Activated naive CD4-positive, alpha-beta T cell treated with anti-CD3 and anti-CD28 coated beads for 36 hours (primary cell): ENCODE data around the gene L2HGDH. TPM values are rescaled to one million over a fixed set of nuclear protein-coding genes. Genes with fewer than 3 reads are reported as not detected.

ENCODE experiments used
- CTCF ChIA-PET: fragments of 350-600 bp; sonication (Branson Sonifier 250); formaldehyde crosslinking; loops from one replicate; lab custom pipeline; 2021; ENCODE audit warnings: antibody characterized with exemption; lab: Charles Lee
- DNase-seq: peaks from one replicate; pipeline ENCODE4 v3.0.0-alpha.2; 2020
- H3K27ac Mint-ChIP-seq: one replicate; pipeline ENCODE4 v1.8.0; 2021; ENCODE audit warnings: mild to moderate bottlenecking, mixed read lengths
- H3K27me3 Mint-ChIP-seq: one replicate; pipeline ENCODE4 v1.8.0; 2021; ENCODE audit warnings: low read depth, mixed read lengths
- H3K36me3 Mint-ChIP-seq: one replicate; pipeline ENCODE4 v1.8.0; 2021; ENCODE audit warnings: low read depth, mixed read lengths
- H3K4me1 Mint-ChIP-seq: one replicate; pipeline ENCODE4 v1.8.0; 2021; ENCODE audit warnings: low read depth, mixed read lengths
- H3K4me3 Mint-ChIP-seq: one replicate; pipeline ENCODE4 v1.8.0; 2021; ENCODE audit warnings: mild to moderate bottlenecking, moderate library complexity, mixed read lengths
- H3K9me3 Mint-ChIP-seq: one replicate; pipeline ENCODE4 v1.8.0; 2021; ENCODE audit warnings: mixed read lengths
- intact Hi-C: fragments of 100-400 bp; cut with micrococcal nuclease; formaldehyde crosslinking; loops from one replicate; pipeline ENCODE4 v1.15.1; 2023
- total RNA-seq, 2 experiments: library from RNA; stranded (reverse); gene quantifications; one replicate each; pipeline ENCODE4 v1.2.3, GENCODE V29; 2021

The L2HGDH gene
- total RNA-seq, 2 experiments from 2014 or later = 13.5 to 14.3 TPM

DNA sequence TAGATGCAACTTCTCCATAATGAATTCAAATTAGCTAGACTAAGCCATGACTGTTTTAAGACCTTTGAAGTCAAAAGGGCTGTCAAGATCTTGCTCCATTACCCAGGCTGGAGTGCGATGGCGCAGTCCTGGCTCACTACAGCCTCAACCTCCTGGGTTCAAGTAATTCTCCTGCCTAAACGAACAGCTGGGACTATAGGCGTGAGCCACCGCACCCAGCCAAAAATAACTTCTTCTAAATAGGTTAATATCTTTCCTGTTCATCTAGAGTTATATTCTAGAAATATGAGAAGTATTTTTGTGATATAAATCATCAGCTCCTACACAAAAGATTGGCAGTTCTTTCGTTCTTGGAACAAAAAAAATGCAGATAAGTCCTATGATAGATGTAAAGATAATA is 41.1 kb downstream of the L2HGDH start:
- intact Hi-C loops = no loop called here
- H3K4me1 Mint-ChIP-seq = no peaks in the 10 kb centered on the region
- CTCF ChIA-PET = interaction anchor here (0.8 kb wide), 1 partner anchor 78 kb away, joined by 3 read pairs; no protein-coding TSS in a partner anchor
- H3K36me3 Mint-ChIP-seq = peaks cover 9% of the 10 kb centered on the region
- no peak overlapping the region for H3K27ac Mint-ChIP-seq
- H3K27me3 Mint-ChIP-seq = no peaks in the 10 kb centered on the region
- DNase-seq = no peak
- H3K9me3 Mint-ChIP-seq = no peaks in the 10 kb centered on the region
- no peak overlapping the region for H3K4me3 Mint-ChIP-seq

DNA sequence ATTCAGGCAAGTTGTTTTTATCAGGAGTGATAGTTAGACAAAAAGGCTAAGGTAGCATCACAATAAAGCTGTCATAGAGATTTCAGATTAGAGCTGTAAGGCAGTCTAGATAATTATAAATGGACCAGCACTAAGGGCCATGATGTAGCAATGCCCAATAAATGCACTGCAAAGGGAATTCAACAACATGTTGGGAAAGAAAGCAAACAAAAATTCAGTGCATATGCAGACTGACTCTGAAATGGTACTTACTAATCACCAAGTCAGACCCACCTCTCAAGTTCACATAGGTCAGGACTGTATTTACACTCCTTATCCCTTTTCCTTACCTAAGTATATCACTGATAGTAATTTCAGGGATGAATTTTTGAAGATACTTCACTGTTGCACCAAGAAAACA is 47.0 kb downstream of the L2HGDH start:
- H3K9me3 Mint-ChIP-seq = no peaks in the 10 kb centered on the region
- no peak for DNase-seq
- intact Hi-C loops = no loop called here
- H3K27me3 Mint-ChIP-seq = no peaks in the 10 kb centered on the region
- no peak overlapping the region for H3K27ac Mint-ChIP-seq
- peaks cover 15% of the 10 kb centered on the region for H3K36me3 Mint-ChIP-seq
- H3K4me3 Mint-ChIP-seq = no peak overlapping the region
- H3K4me1 Mint-ChIP-seq = no peaks in the 10 kb centered on the region
- CTCF ChIA-PET = no interaction called here

DNA sequence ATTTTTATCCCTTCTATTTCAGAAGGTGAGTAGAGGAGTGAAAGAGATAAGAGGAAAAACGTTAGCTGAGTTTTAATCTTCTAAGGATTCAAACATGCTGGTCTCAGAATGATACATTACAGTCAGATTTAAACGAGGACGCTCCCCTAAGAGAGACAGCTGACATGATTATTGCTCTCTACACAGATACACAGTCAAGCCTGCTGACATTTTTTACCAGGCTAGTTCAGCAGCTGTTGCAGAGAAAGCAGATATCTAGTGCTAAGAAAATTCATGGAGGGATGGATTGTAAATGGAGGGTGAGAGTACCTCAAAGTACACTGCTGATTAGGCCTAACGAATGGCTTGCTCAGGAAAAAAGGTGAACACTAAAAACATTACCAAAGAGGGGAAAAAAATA is 48.7 kb downstream of the L2HGDH start:
- CTCF ChIA-PET = no interaction called here
- H3K36me3 Mint-ChIP-seq = peaks cover 9% of the 10 kb centered on the region
- no peak overlapping the region for H3K27ac Mint-ChIP-seq
- no peak for DNase-seq
- no peak overlapping the region for H3K4me3 Mint-ChIP-seq
- H3K27me3 Mint-ChIP-seq = no peaks in the 10 kb centered on the region
- no peaks in the 10 kb centered on the region for H3K9me3 Mint-ChIP-seq
- intact Hi-C loops = no loop called here
- H3K4me1 Mint-ChIP-seq = no peaks in the 10 kb centered on the region

DNA sequence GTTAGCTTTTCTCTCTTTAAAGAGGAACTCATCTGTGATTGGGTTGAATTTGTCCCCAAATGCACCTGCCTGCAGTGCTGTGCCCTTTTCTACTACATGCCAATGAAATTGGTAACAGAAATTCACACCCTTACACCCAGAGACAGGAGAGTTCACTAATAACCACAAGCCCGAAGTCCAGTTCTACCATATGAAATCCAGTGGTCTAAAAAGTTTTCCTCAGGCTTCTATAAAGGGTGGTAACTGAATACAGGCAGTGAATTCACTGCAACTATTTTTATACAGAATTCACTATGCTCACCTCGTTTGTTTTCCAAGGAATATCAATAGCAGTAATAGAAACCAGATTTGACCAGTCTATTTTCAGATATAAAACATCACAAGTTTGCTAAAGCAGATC is 49.2 kb downstream of the L2HGDH start:
- Mint-ChIP-seq H3K27ac (no peak overlapping the region), H3K9me3 (no peaks in the 10 kb centered on the region), H3K4me3 (no peak overlapping the region), H3K4me1 (no peaks in the 10 kb centered on the region), H3K27me3 (no peaks in the 10 kb centered on the region), H3K36me3 (peaks cover 8% of the 10 kb centered on the region)
- CTCF ChIA-PET = interaction anchor here (0.7 kb wide), 1 partner anchor 47 kb away, joined by 3 read pairs; no protein-coding TSS in a partner anchor
- intact Hi-C loops = no loop called here
- no peak for DNase-seq

DNA sequence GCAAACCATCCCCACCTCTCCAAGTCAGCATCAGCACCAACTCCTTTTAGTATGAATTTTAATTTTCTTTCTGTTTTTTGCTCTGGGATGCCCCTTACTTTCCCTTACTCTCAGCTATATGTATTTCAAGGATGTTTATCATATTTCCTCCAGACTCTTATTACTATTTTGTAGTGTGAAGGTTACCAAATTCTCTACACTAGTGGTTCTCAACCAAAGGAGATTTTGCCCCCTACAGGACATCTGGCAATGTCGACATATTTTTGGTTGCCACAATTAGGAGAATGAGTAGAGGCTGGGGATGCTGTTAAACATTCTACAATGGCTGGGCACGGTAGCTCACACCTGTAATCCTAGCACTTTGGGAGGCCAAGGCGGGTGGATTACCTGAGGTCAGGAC is 51.5 kb downstream of the L2HGDH start:
- intact Hi-C loops = loop anchor here (1.0 kb wide), 1 partner anchor 144 kb away; the partner anchor contains the start of gene VCPKMT
- peak; percentile 43 for DNase-seq
- H3K27me3 Mint-ChIP-seq = no peaks in the 10 kb centered on the region
- H3K4me1 Mint-ChIP-seq = no peaks in the 10 kb centered on the region
- H3K9me3 Mint-ChIP-seq = no peaks in the 10 kb centered on the region
- no peak overlapping the region for H3K27ac Mint-ChIP-seq
- H3K4me3 Mint-ChIP-seq = no peak overlapping the region
- peaks cover 7% of the 10 kb centered on the region for H3K36me3 Mint-ChIP-seq
- CTCF ChIA-PET = interaction anchor here (1.2 to 1.3 kb wide), 3 partner anchors 12 to 144 kb away, joined by 3 to 4 read pairs (median 3); partner anchors contain the start of gene VCPKMT

DNA sequence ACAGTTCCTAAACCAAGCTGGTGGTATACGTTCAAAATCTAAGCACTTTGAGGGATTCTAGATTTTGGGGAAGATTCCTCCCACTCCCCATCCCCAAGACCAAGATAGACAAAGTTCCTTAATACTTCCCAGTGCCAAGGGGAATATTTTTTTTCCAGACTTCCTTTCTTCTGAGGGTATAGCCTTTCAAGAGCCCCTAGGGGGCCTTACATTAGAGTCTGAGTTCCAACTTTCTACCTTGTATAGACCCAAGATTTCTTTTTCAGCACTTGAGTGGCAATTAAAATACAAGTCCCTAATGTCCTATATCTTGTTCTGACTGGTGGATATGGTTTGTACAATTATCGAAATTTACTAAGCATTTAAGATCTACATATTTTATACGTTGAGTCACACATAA is 52.0 kb downstream of the L2HGDH start:
- Mint-ChIP-seq H3K36me3 (peaks cover 5% of the 10 kb centered on the region), H3K4me1 (no peaks in the 10 kb centered on the region), H3K4me3 (no peak overlapping the region), H3K9me3 (no peaks in the 10 kb centered on the region), H3K27me3 (no peaks in the 10 kb centered on the region), H3K27ac (no peak overlapping the region)
- CTCF ChIA-PET = interaction anchor here (0.6 to 1.3 kb wide), 6 partner anchors 11 to 514 kb away, joined by 3 to 4 read pairs (median 3); partner anchors contain the start of gene VCPKMT
- intact Hi-C loops = loop anchor here (1.0 kb wide), 1 partner anchor 144 kb away; the partner anchor contains the start of gene VCPKMT
- no peak for DNase-seq

DNA sequence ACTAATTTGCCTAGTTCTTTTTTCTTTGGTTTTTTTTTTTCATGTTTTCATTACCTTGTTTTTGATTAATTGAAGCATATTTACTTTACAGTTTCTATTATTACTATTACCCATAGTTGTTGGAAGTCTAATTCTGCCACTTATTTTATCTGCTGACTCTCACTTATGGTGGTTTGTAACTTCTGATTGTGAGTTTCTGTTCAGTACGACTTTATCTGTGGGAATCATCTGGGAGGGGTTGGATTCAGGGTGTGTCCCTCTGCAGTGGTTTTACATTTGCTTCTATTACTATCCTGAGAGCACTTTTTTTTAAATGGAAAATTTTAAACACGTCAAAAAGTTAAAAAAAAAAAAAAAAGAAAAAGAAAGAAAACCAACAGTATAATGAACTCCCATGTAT is 54.3 kb downstream of the L2HGDH start:
- intact Hi-C loops = no loop called here
- no peaks in the 10 kb centered on the region for H3K27me3 Mint-ChIP-seq
- H3K4me1 Mint-ChIP-seq = no peaks in the 10 kb centered on the region
- H3K9me3 Mint-ChIP-seq = no peaks in the 10 kb centered on the region
- CTCF ChIA-PET = no interaction called here
- H3K4me3 Mint-ChIP-seq = no peak overlapping the region
- H3K36me3 Mint-ChIP-seq = peaks cover 12% of the 10 kb centered on the region
- no peak overlapping the region for H3K27ac Mint-ChIP-seq
- DNase-seq = no peak

DNA sequence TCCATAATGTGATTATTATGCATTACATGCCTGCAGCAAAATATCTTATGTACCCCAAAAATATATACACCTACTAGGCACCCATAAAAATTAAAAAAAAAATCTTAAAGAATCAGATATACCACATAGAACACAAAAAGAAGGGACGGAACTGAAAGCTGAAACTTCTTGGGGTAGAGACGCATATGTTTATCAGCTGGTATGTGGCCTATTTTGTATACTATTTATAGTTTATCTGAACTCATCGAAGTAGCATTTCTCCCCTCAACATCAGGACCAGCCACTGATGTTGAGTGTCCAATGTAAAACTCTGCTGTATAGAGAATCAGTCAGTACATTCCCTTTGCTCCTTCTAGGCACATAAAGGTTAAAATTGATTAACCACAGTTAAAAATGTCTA is 57.8 kb downstream of the L2HGDH start:
- H3K27ac Mint-ChIP-seq = no peak overlapping the region
- no peak for DNase-seq
- H3K36me3 Mint-ChIP-seq = peaks cover 16% of the 10 kb centered on the region
- intact Hi-C loops = no loop called here
- H3K4me1 Mint-ChIP-seq = no peaks in the 10 kb centered on the region
- H3K4me3 Mint-ChIP-seq = no peak overlapping the region
- CTCF ChIA-PET = no interaction called here
- no peaks in the 10 kb centered on the region for H3K27me3 Mint-ChIP-seq
- H3K9me3 Mint-ChIP-seq = no peaks in the 10 kb centered on the region

DNA sequence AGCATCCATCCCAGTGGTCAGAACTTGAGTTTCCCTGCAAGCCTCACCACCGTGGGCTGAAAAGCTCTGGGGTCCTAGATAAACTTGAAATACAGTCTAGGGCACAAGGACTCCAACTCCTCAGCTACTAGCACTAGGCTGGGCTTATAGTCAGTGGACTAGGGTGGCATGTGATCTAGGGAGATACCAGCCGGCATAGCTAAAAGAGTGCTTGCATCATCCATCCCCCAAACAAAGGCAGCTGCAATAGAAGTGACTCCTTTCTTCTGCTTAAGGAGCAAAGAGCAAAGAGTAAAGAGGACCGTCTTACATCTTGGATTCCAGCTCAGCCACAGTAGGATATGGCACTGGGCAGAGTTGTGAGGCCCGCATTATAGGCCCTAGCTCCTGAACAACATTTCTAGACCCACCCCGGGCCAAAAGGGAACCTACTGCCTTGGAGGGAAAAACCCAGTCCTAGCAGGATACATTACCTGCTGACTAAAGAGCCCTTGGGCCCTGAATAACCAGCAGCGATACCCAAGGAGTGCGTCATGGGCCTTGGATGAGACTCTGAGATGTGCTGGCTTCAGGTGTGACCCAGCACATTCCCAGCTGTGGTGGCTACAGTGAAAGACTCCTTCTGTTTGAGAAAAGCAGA is 62.8 kb downstream of the L2HGDH start:
- Mint-ChIP-seq H3K36me3 (peaks cover 19% of the 10 kb centered on the region), H3K4me1 (no peaks in the 10 kb centered on the region), H3K4me3 (no peak overlapping the region), H3K27ac (no peak overlapping the region), H3K27me3 (no peaks in the 10 kb centered on the region), H3K9me3 (no peaks in the 10 kb centered on the region)
- DNase-seq = no peak
- CTCF ChIA-PET = interaction anchor here (1.3 kb wide), 2 partner anchors 10 to 11 kb away, joined by 3 read pairs; no protein-coding TSS in a partner anchor
- intact Hi-C loops = no loop called here

DNA sequence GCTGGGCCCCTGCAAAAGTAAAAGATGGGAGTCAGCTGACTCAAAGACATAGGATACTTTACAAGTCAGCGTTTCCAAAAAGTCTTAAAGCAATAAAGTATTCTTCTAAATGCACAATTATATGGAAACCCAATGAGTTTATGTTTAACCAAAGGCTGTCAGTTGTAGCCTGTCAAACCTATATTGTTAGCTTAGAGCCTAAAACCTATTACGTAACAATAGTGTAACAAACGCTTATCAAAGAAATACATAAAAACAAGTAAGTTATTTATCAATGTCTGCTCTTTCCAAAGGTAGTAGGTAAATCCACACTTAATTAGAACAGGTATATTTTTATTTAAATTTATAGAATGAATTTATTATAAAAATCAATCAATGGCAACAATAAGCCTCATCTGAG is 64.8 kb downstream of the L2HGDH start:
- DNase-seq = no peak
- Mint-ChIP-seq H3K4me3 (no peak overlapping the region), H3K36me3 (peaks cover 5% of the 10 kb centered on the region), H3K27me3 (no peaks in the 10 kb centered on the region), H3K9me3 (no peaks in the 10 kb centered on the region), H3K4me1 (no peaks in the 10 kb centered on the region), H3K27ac (no peak overlapping the region)
- intact Hi-C loops = no loop called here
- CTCF ChIA-PET = interaction anchor here (1.7 kb wide), 1 partner anchor 11 kb away, joined by 3 read pairs; no protein-coding TSS in a partner anchor

DNA sequence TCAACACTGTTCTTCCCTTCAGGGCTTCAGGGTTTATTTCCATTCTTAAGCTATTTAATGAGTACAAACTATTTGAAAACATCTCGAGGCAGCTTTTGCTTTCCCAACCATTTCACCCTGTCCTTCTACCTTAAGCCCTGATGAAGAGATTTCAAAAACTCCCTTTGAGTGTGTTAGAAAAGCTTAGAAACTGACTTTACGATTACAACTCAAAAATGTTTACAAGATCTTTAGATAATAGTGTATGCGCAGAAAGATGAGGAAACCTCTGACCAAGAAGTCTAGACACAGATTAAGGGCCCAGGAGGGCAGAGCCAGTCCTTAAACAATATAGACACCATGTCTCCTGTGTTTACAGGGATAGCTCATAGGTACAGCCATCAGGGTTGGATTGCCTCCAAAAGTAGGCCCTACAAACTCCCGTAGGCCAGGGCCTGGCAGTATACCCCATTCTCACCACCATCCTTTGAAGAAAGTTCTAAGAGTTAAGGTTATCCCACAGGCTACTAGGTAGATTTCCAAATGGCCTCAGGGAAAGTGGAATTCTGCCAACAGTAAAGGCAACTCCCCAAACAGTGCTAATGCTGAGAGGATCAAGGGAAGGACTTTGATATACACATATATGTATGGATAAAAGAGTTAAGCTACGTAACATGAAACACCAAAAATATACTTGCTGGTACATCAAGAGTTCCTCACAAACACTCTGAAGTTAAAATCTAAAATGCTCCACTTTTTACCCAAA is 69.3 kb downstream of the L2HGDH start:
- Mint-ChIP-seq H3K4me1 (no peaks in the 10 kb centered on the region), H3K4me3 (no peak overlapping the region), H3K27ac (no peak overlapping the region), H3K27me3 (no peaks in the 10 kb centered on the region), H3K9me3 (no peaks in the 10 kb centered on the region), H3K36me3 (peaks cover 3% of the 10 kb centered on the region)
- intact Hi-C loops = no loop called here
- CTCF ChIA-PET = no interaction called here
- no peak for DNase-seq

DNA sequence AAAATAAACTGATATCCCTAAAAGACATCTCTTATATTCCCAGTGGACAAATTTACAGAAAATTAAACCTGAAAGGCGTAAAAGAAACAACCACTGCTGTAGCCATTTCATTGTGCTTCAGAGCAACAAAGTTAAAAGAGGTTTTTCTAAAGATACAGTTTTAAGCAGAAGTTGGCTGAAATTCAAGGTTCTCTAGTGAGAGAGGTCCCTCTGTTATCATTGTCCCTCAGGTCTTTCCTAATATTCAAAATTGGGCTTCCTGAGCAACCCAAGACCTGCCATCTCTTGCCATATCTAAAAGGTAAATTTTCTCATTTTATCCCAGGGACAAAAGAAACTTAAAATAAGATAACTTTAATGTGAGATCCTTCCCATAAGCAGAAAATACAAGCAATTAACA is 69.9 kb downstream of the L2HGDH start:
- intact Hi-C loops = no loop called here
- Mint-ChIP-seq H3K27me3 (no peaks in the 10 kb centered on the region), H3K27ac (no peak overlapping the region), H3K4me1 (no peaks in the 10 kb centered on the region), H3K4me3 (no peak overlapping the region), H3K9me3 (no peaks in the 10 kb centered on the region), H3K36me3 (peaks cover 3% of the 10 kb centered on the region)
- CTCF ChIA-PET = interaction anchor here (0.7 kb wide), 1 partner anchor 374 kb away, joined by 3 read pairs; no protein-coding TSS in a partner anchor
- no peak for DNase-seq
